ENCODE results near the gene CSNK1A1L. TPM values are rescaled to one million over a fixed set of nuclear protein-coding genes. Genes with fewer than 3 reads are reported as not detected.

CSNK1A1L gene
- total RNA-seq, 1 experiment from 2014 or later: not detected

DNA sequence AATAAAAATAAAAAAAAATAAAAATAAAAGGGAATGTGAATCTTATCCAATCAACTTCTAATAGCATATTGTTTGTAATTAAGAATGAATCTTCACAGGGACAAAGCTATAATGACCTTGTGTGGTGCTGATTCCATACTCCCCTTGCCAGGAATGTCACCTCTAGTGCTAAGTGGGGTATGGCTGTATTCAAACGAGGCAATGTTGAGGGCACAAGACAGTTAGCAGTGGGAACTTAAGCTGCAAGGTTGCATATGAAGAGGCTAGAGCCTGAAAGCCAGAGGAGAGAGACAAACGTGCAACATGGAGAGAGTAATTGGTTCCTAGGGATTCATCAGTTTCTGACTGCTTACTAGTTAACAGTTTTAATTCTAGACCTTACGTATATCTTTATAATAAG is 43.9 kb upstream of the CSNK1A1L start:
- no peak overlapping the region for H3K9ac ChIP-seq (ENCODE audit: low read length)
- CTCF ChIA-PET: no interaction called here
- H3K4me1 ChIP-seq (ENCODE audit: control insufficient read depth in 1 of 2, insufficient read depth in 2 of 2, low read length in 2 of 2): no peaks in the 10 kb centered on the region
- no peak for TF ChIP-seq POLR2A (IDR thresholded peaks at IDR 0.05; ENCODE audit: borderline replicate concordance, extremely low read depth, insufficient read depth, insufficient read length)
- TF ChIP-seq, protein P1, sequence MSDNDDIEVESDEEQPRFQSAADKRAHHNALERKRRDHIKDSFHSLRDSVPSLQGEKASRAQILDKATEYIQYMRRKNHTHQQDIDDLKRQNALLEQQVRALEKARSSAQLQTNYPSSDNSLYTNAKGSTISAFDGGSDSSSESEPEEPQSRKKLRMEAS (IDR thresholded peaks at IDR 0.05): no peak
- no peak for TF ChIP-seq SP1 (IDR thresholded peaks at IDR 0.05; ENCODE audit: low read depth)
- TF ChIP-seq SIN3A (IDR thresholded peaks at IDR 0.05; ENCODE audit: low read depth): no peak
- no peak for TF ChIP-seq POLR2AphosphoS5 (IDR thresholded peaks at IDR 0.05; ENCODE audit: low read depth, low read length)
- no peak for TF ChIP-seq RAD21 (IDR thresholded peaks at IDR 0.05; ENCODE audit: low read depth)
- no peak for TF ChIP-seq ZFX (IDR thresholded peaks at IDR 0.05)
- no peak for TF ChIP-seq EZH2 (IDR thresholded peaks at IDR 0.05)
- no peak for TF ChIP-seq ZNF274 (IDR thresholded peaks at IDR 0.05; ENCODE audit: low read depth, low read length)
- TF ChIP-seq FOSL1 (IDR thresholded peaks at IDR 0.05; ENCODE audit: low read depth): no peak
- TF ChIP-seq, protein P2, sequence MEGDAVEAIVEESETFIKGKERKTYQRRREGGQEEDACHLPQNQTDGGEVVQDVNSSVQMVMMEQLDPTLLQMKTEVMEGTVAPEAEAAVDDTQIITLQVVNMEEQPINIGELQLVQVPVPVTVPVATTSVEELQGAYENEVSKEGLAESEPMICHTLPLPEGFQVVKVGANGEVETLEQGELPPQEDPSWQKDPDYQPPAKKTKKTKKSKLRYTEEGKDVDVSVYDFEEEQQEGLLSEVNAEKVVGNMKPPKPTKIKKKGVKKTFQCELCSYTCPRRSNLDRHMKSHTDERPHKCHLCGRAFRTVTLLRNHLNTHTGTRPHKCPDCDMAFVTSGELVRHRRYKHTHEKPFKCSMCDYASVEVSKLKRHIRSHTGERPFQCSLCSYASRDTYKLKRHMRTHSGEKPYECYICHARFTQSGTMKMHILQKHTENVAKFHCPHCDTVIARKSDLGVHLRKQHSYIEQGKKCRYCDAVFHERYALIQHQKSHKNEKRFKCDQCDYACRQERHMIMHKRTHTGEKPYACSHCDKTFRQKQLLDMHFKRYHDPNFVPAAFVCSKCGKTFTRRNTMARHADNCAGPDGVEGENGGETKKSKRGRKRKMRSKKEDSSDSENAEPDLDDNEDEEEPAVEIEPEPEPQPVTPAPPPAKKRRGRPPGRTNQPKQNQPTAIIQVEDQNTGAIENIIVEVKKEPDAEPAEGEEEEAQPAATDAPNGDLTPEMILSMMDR (IDR thresholded peaks at IDR 0.05 in 2 of 3, conservative IDR thresholded peaks at IDR 0.05 in 1 of 3; ENCODE audit: borderline replicate concordance in 1 of 3, insufficient read depth in 1 of 3, low read depth in 2 of 3, low read length in 2 of 3): no peak
- no peak overlapping the region for H3K27ac ChIP-seq (ENCODE audit: low read depth, low read length)
- no peaks in the 10 kb centered on the region for H4K20me1 ChIP-seq (ENCODE audit: insufficient read depth)
- H3K4me2 ChIP-seq (ENCODE audit: low read length): no peak overlapping the region
- ATAC-seq (no peak), DNase-seq (ENCODE audit: low read depth, low spot score) (no peak)
- H3K27me3 ChIP-seq (ENCODE audit: insufficient read depth, low read length): no peaks in the 10 kb centered on the region
- no TSS peak for BruUV-seq (replicated peaks)
- RAD21 ChIA-PET (ENCODE audit: low non-redundant PET in 1 of 2, low total read pairs in 2 of 2, uncharacterized antibody in 2 of 2, unreplicated experiment in 2 of 2): no interaction called here
- no peak overlapping the region for H2AFZ ChIP-seq (ENCODE audit: low read depth, low read length, poor library complexity, severe bottlenecking)
- H3K79me2 ChIP-seq (ENCODE audit: insufficient read depth, low read length): no peaks in the 10 kb centered on the region
- no peaks in the 10 kb centered on the region for H3K9me3 ChIP-seq (ENCODE audit: control insufficient read depth in 1 of 2, insufficient read depth in 1 of 2, low read depth in 1 of 2, low read length in 2 of 2)
- intact Hi-C loops (cut with micrococcal nuclease): no loop called here
- H3K4me3 ChIP-seq (replicated peaks in 1 of 2; ENCODE audit: low read depth in 1 of 2, low read length in 2 of 2): no peak overlapping the region
- no peaks in the 10 kb centered on the region for H3K36me3 ChIP-seq (ENCODE audit: control insufficient read depth in 1 of 2, insufficient read depth in 2 of 2, low read length in 2 of 2)
- POLR2A ChIA-PET: no interaction called here
- H3K9me2 ChIP-seq (ENCODE audit: insufficient read depth): no peaks in the 10 kb centered on the region
